ENCODE measurements around the gene TMA7B. TPM values are rescaled to one million over a fixed set of nuclear protein-coding genes. Genes with fewer than 3 reads are reported as not detected.

TMA7B gene
- total and polyA plus RNA-seq, 2 of the 4 experiments (the other 2 are of a cell fraction): not detected

- no peaks in the 10 kb centered on the region for H3K36me3 ChIP-seq (ENCODE audit: control insufficient read depth, insufficient read depth, low read length)
- H4K20me1 ChIP-seq (ENCODE audit: insufficient read depth, low read length): no peaks in the 10 kb centered on the region
- dilution Hi-C loops (cut with HindIII; ENCODE audit: low sequenced_read_pairs, unreplicated experiment) (no loop called here), in situ Hi-C loops (cut with MboI; ENCODE audit: low sequenced_read_pairs) (no loop called here), intact Hi-C loops (cut with micrococcal nuclease) (no loop called here)
- TF ChIP-seq SMC3 (IDR thresholded peaks at IDR 0.05; ENCODE audit: low read depth, low read length) (no peak), RAD21 (IDR thresholded peaks at IDR 0.05; ENCODE audit: low read length) (no peak), MXI1 (IDR thresholded peaks at IDR 0.05; ENCODE audit: borderline replicate concordance, low read depth, low read length) (no peak), NFE2L2 (IDR thresholded peaks at IDR 0.05; ENCODE audit: low read depth, low read length) (no peak), BHLHE40 (IDR thresholded peaks at IDR 0.05; ENCODE audit: low read depth, low read length) (no peak), MAZ (IDR thresholded peaks at IDR 0.05; ENCODE audit: borderline replicate concordance, low read depth, low read length) (no peak), USF2 (IDR thresholded peaks at IDR 0.05; ENCODE audit: low read depth, low read length) (no peak), RCOR1 (IDR thresholded peaks at IDR 0.05; ENCODE audit: insufficient replicate concordance, low read length) (no peak), ELK1 (IDR thresholded peaks at IDR 0.05; ENCODE audit: borderline replicate concordance, low read depth, low read length) (no peak), POLR2A (IDR thresholded peaks at IDR 0.05; ENCODE audit: low read depth, low read length) (no peak), CTCF (conservative IDR thresholded peaks at IDR 0.05; ENCODE audit: low read depth, low read length) (no peak), CHD1 (IDR thresholded peaks at IDR 0.05; ENCODE audit: low read depth, low read length) (no peak)
- no peak overlapping the region for H3K4ac ChIP-seq (ENCODE audit: low read depth, low read length)
- ATAC-seq (ENCODE audit: low read depth) (no peak), DNase-seq (no peak)
- H3K56ac ChIP-seq (ENCODE audit: extremely low read depth, insufficient read depth, low read length): no peak overlapping the region
- no peaks in the 10 kb centered on the region for H3K4me1 ChIP-seq (ENCODE audit: control insufficient read depth, insufficient read depth, low read length)
- H2AK5ac ChIP-seq (ENCODE audit: low read depth, low read length): no peak overlapping the region
- no peak overlapping the region for H3K18ac ChIP-seq (ENCODE audit: low read depth, low read length)
- no peak overlapping the region for H2AK9ac ChIP-seq (replicated peaks; ENCODE audit: low read depth, low read length, poor library complexity)
- H2AFZ ChIP-seq (replicated peaks; ENCODE audit: low read length, poor library complexity): no peak overlapping the region
- ChIA-PET POLR2A (ENCODE audit: unreplicated experiment) (no interaction called here), CTCF (no interaction called here)
- no peak overlapping the region for H2BK20ac ChIP-seq (ENCODE audit: low read depth, low read length)
- no peaks in the 10 kb centered on the region for H3K9me3 ChIP-seq (ENCODE audit: control insufficient read depth, insufficient read depth, low read length)
- peaks cover 67% of the 10 kb centered on the region for H3K27me3 ChIP-seq (ENCODE audit: control insufficient read depth, insufficient read depth, low read length)
- no peaks in the 10 kb centered on the region for H3K9me1 ChIP-seq (ENCODE audit: insufficient read depth, low read length)
- no peak overlapping the region for H4K8ac ChIP-seq (ENCODE audit: low read depth in 2 of 2, low read length in 2 of 2)
- H2BK15ac ChIP-seq (ENCODE audit: low read depth, low read length): no peak overlapping the region
- no TSS peak for BruUV-seq (replicated peaks)
- no peak overlapping the region for H3K27ac ChIP-seq (ENCODE audit: insufficient read depth, low read length)
- no peak overlapping the region for H4K5ac ChIP-seq (ENCODE audit: low read depth, low read length)
- no peak overlapping the region for H2BK120ac ChIP-seq (ENCODE audit: low read depth, low read length)
- H4K91ac ChIP-seq (ENCODE audit: insufficient read depth, low read depth, low read length): no peak overlapping the region
- H3K9ac ChIP-seq (ENCODE audit: low read depth, low read length): no peak overlapping the region
- H2BK5ac ChIP-seq (ENCODE audit: low read depth, low read length, poor library complexity, severe bottlenecking): no peak overlapping the region
- no peak overlapping the region for H3K23ac ChIP-seq (ENCODE audit: low read depth, low read length)
- H3K14ac ChIP-seq (replicated peaks; ENCODE audit: low read depth, low read length): no peak overlapping the region
- H3K4me3 ChIP-seq (ENCODE audit: insufficient read depth, low read depth, low read length): no peak overlapping the region
- H3K4me2 ChIP-seq (ENCODE audit: low read depth, low read length): no peak overlapping the region
- 55% methylated on average over 4 of the region's 5 CpGs; no CpG with 5 or more reads in 1 of the 2 experiments for WGBS, 2 experiments (ENCODE audit: extremely low coverage in 2 of 2, insufficient read length in 1 of 2)
- H3K79me1 ChIP-seq (ENCODE audit: low read depth in 1 of 2, low read length in 2 of 2): no peaks in the 10 kb centered on the region
These were observed 12.4 kb downstream of the TMA7B start for GRCh38 chr22:39972641-39973040.
